ENCODE data around the gene AFAP1L2.
A peak's percentile ranks its signal among the peaks of the same experiment; 100 is the strongest.

Gene AFAP1L2

GRCh38 chr10:114384181-114384580 is 20.1 kb downstream of the AFAP1L2 start:
- no peak for TF ChIP-seq CTCF (IDR thresholded peaks at IDR 0.05; ENCODE audit: low read depth, low read length)
- no peak overlapping the region for H3K4me3 ChIP-seq (replicated peaks in 1 of 2; ENCODE audit: low read depth in 2 of 2, low read length in 2 of 2)
- DNase-seq (ENCODE audit: low read depth in 2 of 2) = no peak

GRCh38 chr10:114380797-114381196 is 23.5 kb downstream of the AFAP1L2 start:
- DNase-seq (ENCODE audit: low read depth in 2 of 2) = no peak
- no peak overlapping the region for H3K4me3 ChIP-seq (replicated peaks in 1 of 2; ENCODE audit: low read depth in 2 of 2, low read length in 2 of 2)
- no peak for TF ChIP-seq CTCF (IDR thresholded peaks at IDR 0.05; ENCODE audit: low read depth, low read length)

GRCh38 chr10:114380060-114380459 is 24.2 kb downstream of the AFAP1L2 start:
- no peak overlapping the region for H3K4me3 ChIP-seq (replicated peaks in 1 of 2; ENCODE audit: low read depth in 2 of 2, low read length in 2 of 2)
- TF ChIP-seq CTCF (IDR thresholded peaks at IDR 0.05; ENCODE audit: low read depth, low read length) = no peak
- DNase-seq (ENCODE audit: low read depth in 2 of 2) = no peak

GRCh38 chr10:114379631-114380041 is 24.7 kb downstream of the AFAP1L2 start:
- DNase-seq (ENCODE audit: low read depth in 2 of 2) = no peak
- TF ChIP-seq CTCF (IDR thresholded peaks at IDR 0.05; ENCODE audit: low read depth, low read length) = no peak

GRCh38 chr10:114376523-114376922 is 27.8 kb downstream of the AFAP1L2 start:
- TF ChIP-seq CTCF (IDR thresholded peaks at IDR 0.05; ENCODE audit: low read depth, low read length) = no peak
- H3K4me3 ChIP-seq (replicated peaks in 1 of 2; ENCODE audit: low read depth in 2 of 2, low read length in 2 of 2) = no peak overlapping the region
- no peak for DNase-seq (ENCODE audit: low read depth in 2 of 2)

More at GRCh38 chr10:114379631-114380041, 24.7 kb downstream of the AFAP1L2 start:
- no peak overlapping the region for H3K4me3 ChIP-seq (replicated peaks in 1 of 2; ENCODE audit: low read depth in 2 of 2, low read length in 2 of 2)

- no peak overlapping the region for H3K4me3 ChIP-seq (replicated peaks in 1 of 2; ENCODE audit: low read depth in 2 of 2, low read length in 2 of 2)
- TF ChIP-seq CTCF (IDR thresholded peaks at IDR 0.05; ENCODE audit: low read depth, low read length) = no peak
- DNase-seq (ENCODE audit: low read depth in 2 of 2) = peak; percentile 71 to 77
Measured at GRCh38 chr10:114375047-114375446, 29.3 kb downstream of the AFAP1L2 start.
